Astrocyte of the cerebellum (primary cell): Measurements from ENCODE around the gene NYAP2.

Experiments
- DNase-seq: peaks from one replicate; pipeline ENCODE4 v3.0.0-alpha.2; 2011; ENCODE audit warnings: low read depth
- H3K4me3 ChIP-seq: 2 replicates; pipeline ENCODE4 v1.5.1; 2011; ENCODE audit warnings: mild to moderate bottlenecking, low read depth, low read length, moderate library complexity
- CTCF ChIP-seq: IDR thresholded peaks from 2 replicates; pipeline ENCODE4 v1.5.1; 2012; ENCODE audit warnings: low read length, low read depth, moderate library complexity, mild to moderate bottlenecking; ENCODE audit errors: missing control alignments
- in situ Hi-C: cut with HindIII; loops from 2 replicates; pipeline ENCODE4 v1.10.0; 2017; ENCODE audit warnings: low sequenced_read_pairs

Gene NYAP2

GRCh38 chr2:225650041-225650440 is 250.5 kb downstream of the NYAP2 start:
- H3K4me3 ChIP-seq = no peak overlapping the region
- DNase-seq = no peak
- no peak for TF ChIP-seq CTCF
- in situ Hi-C loops = loop anchor here (25.0 kb wide), 2 partner anchors 1137 to 1337 kb away; partner anchors contain the start of gene IRS1

- no peak overlapping the region for H3K4me3 ChIP-seq
- in situ Hi-C loops = loop anchor here (25.0 kb wide), 2 partner anchors 1127 to 1327 kb away; partner anchors contain the start of gene IRS1
- peak; percentile 52 for DNase-seq
- peak; percentile 88 for TF ChIP-seq CTCF
Observed at GRCh38 chr2:225660262-225661131, 261.0 kb downstream of the NYAP2 start.

GRCh38 chr2:225662101-225662500 is 262.6 kb downstream of the NYAP2 start:
- in situ Hi-C loops = loop anchor here (25.0 kb wide), 2 partner anchors 1125 to 1325 kb away; partner anchors contain the start of gene IRS1
- DNase-seq = no peak
- no peak for TF ChIP-seq CTCF

GRCh38 chr2:225667445-225667844 is 267.9 kb downstream of the NYAP2 start:
- TF ChIP-seq CTCF = no peak
- in situ Hi-C loops = loop anchor here (25.0 kb wide), 2 partner anchors 1120 to 1320 kb away; partner anchors contain the start of gene IRS1
- no peak overlapping the region for H3K4me3 ChIP-seq
- DNase-seq = no peak

More at GRCh38 chr2:225662101-225662500, 262.6 kb downstream of the NYAP2 start:
- H3K4me3 ChIP-seq = no peak overlapping the region

GRCh38 chr2:225668606-225669266 is 269.2 kb downstream of the NYAP2 start:
- DNase-seq = peak; percentile 64
- TF ChIP-seq CTCF = peak; percentile 86
- no peak overlapping the region for H3K4me3 ChIP-seq
- in situ Hi-C loops = loop anchor here (25.0 kb wide), 2 partner anchors 1119 to 1319 kb away; partner anchors contain the start of gene IRS1
